Left hindlimb (tissue), 1 donor: ENCODE measurements around the gene YIF1B.

Experiments used
- DNase-seq: peaks from one replicate; pipeline ENCODE4 v3.0.0-alpha.2; 2018

YIF1B gene

GRCh38 chr19:38303517-38304351 is 12.0 kb downstream of the YIF1B start, which contains the start of gene C19orf33:
C19orf33 (plus strand) TSS chr19:38304251; CDS start chr19:38304262, 11 bp downstream.
- DNase-seq = no peak

GRCh38 chr19:38298821-38299680 is 16.7 kb downstream of the YIF1B start:
- DNase-seq = no peak

GRCh38 chr19:38294090-38294489 is 21.7 kb downstream of the YIF1B start:
- peak; percentile 35 for DNase-seq

GRCh38 chr19:38293281-38293680 is 22.5 kb downstream of the YIF1B start:
- no peak for DNase-seq

GRCh38 chr19:38291855-38292254 is 23.9 kb downstream of the YIF1B start:
- no peak for DNase-seq

- no peak for DNase-seq
These were observed 25.1 kb downstream of the YIF1B start for GRCh38 chr19:38290631-38291147.

GRCh38 chr19:38289955-38290354 is 25.8 kb downstream of the YIF1B start:
- no peak for DNase-seq

- DNase-seq = no peak
These were observed 27.5 kb downstream of the YIF1B start for GRCh38 chr19:38288123-38288855.

GRCh38 chr19:38287604-38288003 is 28.1 kb downstream of the YIF1B start:
- no peak for DNase-seq

GRCh38 chr19:38285567-38285966 is 30.2 kb downstream of the YIF1B start:
- DNase-seq = no peak

- no peak for DNase-seq
These were observed 31.3 kb downstream of the YIF1B start for GRCh38 chr19:38284422-38284821.

GRCh38 chr19:38283271-38283670 is 32.5 kb downstream of the YIF1B start:
- DNase-seq = no peak

- DNase-seq = no peak
These were observed 33.8 kb downstream of the YIF1B start for GRCh38 chr19:38281811-38282566.

- no peak for DNase-seq
These were observed 35.5 kb downstream of the YIF1B start for GRCh38 chr19:38280030-38280921.

GRCh38 chr19:38278751-38279150 is 37.0 kb downstream of the YIF1B start:
- no peak for DNase-seq

- DNase-seq = no peak
These were observed 37.6 kb downstream of the YIF1B start for GRCh38 chr19:38277969-38278680.

GRCh38 chr19:38277549-38277948 is 38.2 kb downstream of the YIF1B start:
- DNase-seq = no peak

GRCh38 chr19:38276942-38277517 is 38.7 kb downstream of the YIF1B start:
- DNase-seq = no peak

- no peak for DNase-seq
These were observed 41.0 kb downstream of the YIF1B start for GRCh38 chr19:38274739-38275138.

- no peak for DNase-seq
These were observed 42.2 kb downstream of the YIF1B start for GRCh38 chr19:38273499-38273898.
